Measurements from ENCODE around the gene ASAP2.

GRCh38 chr2:9230051-9230802, 23.6 kb downstream of the ASAP2 start:
- TF ChIP-seq CTCF (IDR thresholded peaks at IDR 0.05) (no peak), MYBL2 (CRISPR knock-in tag; IDR thresholded peaks at IDR 0.05) (no peak), ZNF423 (CRISPR knock-in tag; IDR thresholded peaks at IDR 0.05) (no peak), TP53 (CRISPR knock-in tag; IDR thresholded peaks at IDR 0.05) (no peak), ATF2 (CRISPR knock-in tag; IDR thresholded peaks at IDR 0.05; ENCODE audit: borderline replicate concordance, low read depth) (no peak), MAX (CRISPR knock-in tag; IDR thresholded peaks at IDR 0.05) (no peak), ATF1 (CRISPR knock-in tag; IDR thresholded peaks at IDR 0.05) (no peak)

Data from WTC11 (cell line).